Islet of Langerhans (tissue), 1 donor: ENCODE data around the gene GNAI1.

Experiments used
- FAIRE-seq: peaks from one replicate; lab custom pipeline; 2011; peaks lifted over from hg19 to GRCh38; lab: Jason Lieb, UNC

GNAI1 gene

DNA sequence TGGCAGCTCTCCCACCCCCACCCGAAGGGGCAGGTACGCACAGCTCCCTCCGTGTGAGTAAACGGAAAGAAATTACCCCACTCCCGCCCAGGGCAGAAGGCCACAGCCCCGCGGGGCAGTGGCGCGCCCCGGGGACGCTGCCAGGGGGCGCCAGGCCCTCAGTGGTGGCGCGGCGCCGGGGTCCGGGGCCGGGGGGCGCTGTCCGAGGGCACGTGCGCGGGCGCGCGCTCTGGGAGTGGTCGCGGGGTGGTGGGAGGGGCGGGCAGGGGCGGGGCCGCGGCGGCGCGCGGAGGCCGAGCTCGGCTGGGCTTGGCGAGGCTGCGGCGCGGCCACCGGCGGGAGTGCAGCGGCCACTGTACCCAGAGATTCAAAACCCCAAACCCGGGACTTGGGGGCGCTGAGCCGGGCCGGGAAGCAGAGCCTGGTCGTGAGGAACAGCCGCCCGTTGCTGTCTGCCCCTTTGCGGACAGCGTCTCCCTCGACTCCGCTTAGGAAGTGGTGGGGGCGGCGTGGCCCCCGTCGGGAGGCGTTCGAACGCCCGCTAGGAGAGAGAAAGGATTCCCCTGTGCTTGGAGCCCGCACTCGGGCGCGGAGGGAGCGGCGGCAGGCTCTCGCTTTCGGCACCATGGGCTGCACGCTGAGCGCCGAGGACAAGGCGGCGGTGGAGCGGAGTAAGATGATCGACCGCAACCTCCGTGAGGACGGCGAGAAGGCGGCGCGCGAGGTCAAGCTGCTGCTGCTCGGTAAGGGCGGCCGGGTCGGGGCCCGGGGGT is at the start of gene GNAI1:
Gene GNAI1 (plus strand): TSS at position 296 of the 773 bp plus-strand sequence. CDS start 330 bp downstream, at position 626.
- FAIRE-seq = no peak

DNA sequence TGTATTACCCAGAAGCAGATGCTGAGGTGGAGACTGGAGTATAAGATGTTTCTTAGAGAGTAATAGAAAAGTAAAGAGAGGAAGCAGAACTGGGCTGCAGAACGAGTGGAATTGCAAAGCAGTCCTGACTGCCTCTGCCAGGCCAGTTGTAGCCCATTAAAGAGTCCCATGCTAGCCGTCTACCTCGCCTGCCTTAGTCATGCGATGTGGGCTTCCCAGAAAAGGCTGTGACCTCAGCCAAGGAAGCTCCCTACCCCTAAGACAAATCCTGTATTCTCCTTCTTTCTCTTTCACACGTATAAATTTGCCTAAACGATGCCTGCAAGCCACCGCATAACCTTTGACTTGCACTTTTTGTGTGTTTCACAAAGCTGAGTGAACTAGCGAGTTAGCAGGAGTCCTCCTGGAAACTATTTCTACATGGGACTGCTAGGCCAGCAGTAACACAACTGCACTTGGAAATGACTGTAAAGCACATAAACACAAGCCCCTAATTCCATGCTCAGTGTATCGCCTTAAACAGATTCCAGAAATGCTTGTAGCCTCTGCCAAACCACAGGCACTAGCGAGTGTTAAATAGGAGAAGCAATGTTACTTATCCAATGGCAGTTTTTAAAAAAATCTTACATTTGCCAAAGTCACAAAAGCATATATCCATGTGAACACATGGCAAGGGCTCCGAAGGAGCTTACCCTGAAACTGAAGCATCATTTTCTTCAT is 47.4 kb upstream of the GNAI1 start:
- no peak for FAIRE-seq

DNA sequence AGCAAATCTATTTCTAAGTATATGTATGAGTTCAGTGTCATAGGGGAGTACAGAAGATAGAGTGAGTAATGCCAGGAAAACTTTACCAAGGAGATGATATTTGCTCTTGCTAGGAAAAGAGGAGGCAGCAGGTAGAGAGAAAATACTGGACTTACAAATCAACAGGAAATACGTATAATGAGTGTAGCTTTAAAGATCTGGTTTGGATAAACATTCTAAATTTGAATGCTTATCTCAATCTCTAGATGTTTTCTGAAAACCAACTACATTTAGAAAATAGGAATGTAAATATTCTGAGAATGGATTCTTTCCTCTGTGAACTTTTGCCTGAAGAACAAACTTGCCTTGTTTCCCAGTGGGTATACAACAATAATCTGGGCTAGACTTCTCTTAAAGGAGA is 46.9 kb upstream of the GNAI1 start:
- no peak for FAIRE-seq

DNA sequence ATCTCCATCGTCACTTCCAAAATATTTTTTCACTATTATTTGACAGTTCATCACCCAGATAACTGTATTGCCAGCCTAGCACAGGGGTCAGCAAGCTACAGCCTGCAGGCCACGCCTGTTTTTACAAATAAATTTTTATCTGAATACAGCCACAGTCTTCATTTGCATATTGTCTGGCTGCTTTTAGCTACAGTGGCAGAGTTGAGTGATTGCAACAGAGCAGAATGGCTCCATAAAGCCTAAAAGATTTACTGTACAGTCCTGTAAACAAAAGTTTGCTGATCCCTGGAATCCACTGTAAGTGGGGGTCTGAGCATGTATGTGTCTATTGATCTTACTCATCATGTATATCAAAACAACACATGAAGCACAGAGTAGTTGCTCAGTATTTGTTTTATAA is 45.9 kb upstream of the GNAI1 start:
- no peak for FAIRE-seq

DNA sequence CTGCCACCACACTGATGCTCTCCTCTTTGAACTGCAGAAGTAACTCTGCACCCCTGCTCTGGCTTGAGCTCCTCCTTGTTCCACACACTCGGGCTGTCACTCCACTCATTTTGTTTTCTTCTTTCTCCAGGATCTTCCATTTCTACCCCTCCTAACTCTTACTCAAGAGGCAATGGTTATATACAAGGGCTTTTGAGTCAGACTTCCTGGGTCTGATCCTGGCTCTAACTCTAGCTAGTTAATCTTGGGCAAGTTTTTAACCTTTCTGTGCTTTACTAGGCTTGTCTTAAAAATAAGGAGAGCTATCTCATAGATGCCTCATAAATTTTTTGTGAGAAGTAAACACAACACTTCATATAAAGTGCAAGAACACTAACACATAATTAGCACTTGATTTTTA is 45.3 kb upstream of the GNAI1 start:
- no peak for FAIRE-seq

DNA sequence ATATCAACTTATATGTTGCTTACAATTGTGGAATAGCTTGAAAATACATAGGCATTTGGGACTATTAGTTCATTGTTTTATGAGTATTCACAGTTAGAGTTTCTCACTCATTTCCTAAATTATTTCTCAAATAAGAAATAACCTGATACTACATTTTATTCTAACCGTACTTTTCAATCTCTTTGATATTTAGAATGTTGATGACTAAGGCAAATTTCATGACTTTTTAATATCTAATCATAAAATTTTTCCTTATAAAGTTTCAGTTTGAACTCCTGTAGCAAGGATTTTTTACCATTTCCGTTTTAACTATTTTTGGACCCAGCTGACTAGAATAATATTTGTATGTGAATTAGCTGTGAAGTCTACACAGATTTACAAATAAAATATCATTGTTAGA is 41.3 kb upstream of the GNAI1 start:
- no peak for FAIRE-seq

DNA sequence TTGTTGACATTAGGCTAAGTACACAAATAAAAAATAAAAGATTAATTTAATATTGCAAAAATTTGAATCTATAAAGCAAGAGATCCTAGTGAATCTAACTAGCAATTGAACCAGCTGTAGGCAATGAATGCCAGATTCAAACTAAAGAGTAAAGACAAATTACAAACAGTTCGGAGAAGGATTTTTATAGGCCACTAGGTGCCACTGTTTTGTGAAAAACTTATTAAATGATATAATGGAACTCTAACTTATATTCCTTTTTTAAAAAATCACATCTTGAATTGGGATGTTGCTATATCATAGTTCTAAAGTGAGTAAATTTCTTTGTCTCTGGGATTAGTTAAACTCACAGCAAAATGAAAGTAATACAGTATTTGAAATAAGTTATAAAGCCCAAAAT is 39.1 kb upstream of the GNAI1 start:
- FAIRE-seq = peak; percentile 96

DNA sequence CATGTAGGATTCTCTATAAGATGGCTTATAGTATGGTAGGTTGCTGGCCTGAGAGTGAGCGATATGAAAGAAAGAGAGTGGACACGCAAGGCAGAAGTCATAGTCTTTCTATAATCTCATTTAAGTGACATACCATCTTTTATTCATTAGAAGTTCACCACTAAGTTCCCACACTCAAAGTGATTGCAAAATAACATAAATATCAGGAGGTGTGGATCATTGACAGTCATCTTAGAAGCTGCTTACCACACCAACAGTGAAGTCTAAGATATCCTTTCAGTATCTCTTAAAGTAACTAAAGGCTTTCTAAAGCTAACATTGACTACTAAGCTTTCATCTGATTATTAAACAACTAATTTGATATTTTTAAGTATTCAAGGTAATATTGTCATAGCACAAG is 36.9 kb upstream of the GNAI1 start:
- FAIRE-seq = no peak

DNA sequence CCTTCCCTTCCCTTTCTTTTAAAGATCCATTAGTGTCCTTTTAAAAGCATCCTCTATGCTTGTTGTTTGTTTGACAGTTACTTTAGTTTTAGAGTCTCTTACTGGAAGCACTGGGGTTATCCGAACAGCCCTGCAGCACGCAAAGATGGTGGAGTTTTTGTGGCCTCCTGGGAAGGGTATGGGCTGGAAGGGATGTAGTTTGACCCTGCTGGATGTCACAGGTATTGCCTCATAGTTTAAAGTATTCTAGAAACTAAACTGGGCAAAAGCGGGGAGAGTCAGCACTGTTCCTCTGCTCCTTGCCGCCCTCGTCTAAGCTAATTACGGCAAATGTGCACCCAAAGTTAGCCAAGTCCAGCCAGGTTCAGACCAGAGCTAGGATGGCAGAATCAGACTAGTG is 35.8 kb upstream of the GNAI1 start:
- no peak for FAIRE-seq

DNA sequence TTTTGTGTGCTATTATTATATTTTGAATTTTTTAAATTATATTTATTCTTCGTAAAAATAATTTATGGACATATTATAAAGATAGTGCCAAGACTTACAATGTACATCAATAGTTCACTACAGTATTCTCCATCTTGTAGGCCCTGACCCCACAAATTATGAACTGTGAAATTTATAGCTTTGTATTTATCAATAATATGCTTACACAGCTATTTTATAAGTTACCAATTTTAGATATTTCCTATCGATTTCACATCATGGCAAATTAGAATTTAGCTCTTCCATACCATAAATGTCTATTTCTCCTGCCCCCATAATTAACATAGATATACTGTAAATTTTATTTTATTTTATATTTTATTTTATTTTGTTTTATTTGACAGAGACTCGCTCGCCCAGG is 34.4 kb upstream of the GNAI1 start:
- no peak for FAIRE-seq

DNA sequence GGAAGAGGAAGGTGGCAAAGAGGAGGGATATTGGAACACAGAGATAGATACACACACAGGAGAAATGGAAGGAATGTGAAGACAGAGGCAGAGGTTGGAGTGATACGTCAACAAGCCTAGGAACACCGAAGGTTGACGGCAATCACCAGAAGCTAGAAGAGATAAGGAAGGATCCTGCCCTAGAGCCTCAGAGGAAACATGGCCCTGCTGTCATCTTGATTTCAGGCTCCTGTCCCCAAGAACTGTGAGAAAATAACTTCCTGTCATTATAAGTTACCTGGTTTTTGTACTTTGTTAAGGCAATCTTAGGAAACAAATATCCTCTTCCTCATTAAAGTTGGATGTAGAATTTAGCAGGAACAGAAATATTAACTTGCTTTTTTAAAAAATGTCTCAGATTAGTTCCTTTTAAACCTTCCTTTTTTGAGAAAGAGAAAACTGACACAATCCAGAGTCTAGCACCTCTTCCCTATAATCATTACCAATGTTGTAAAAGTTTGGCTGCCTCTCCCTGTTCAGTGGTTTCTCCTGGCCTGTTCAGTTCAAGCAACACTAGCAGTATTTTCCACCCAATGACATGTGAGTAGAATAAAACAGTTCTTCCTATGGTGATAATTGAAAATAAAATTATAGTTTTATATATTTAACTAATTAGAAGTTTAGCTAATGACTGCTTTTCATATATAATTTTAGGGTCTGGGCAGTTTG is 28.8 kb upstream of the GNAI1 start:
- no peak for FAIRE-seq

DNA sequence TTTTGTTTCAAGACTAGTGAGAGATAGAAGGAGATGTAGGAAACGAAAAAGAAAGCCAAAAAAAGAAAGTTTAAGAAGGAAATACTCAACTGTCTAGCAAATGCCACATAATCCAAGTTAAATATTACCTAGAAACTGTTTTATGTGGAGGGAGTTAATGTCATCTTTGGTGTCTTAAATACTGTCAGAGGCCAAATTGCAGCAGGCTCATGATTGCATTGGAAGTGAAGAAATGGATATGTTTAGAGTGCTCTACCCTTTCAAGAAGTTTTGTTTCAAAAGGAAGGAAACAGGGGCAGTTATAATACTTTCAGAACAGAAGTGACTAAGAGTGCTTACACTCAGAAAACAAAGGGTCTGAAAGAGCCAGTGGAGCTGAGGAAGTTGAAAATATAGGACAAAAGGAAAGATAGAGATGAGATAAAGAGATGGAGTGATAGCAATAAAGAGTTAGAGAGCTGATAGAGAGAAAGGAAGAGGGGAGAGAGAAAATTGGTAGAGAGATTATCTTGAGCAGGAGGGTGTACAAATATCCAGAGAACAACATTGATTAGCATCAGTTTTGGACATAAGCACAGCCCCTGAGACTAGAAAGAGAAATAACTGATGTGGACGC is 28.0 kb upstream of the GNAI1 start:
- peak; percentile 24 for FAIRE-seq

DNA sequence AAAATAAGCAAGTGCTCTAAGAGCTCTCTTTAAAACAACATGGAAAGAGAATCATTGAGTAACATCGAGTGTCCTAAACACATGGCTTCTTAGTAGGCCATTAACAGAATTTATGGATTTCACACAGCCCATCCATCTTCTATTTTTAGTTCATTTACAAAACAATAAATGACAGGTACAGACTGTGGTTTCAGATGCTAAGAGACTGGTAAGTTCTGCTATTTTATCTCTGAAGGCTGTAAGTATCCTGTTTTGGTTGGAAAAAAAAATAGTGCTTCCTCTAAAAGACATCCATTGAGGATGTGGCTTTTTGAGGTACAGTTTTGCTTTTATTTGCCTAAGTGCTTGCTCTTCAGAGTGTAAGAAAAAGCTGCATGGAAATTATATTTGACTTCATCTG is 27.4 kb upstream of the GNAI1 start:
- FAIRE-seq = peak; percentile 17

DNA sequence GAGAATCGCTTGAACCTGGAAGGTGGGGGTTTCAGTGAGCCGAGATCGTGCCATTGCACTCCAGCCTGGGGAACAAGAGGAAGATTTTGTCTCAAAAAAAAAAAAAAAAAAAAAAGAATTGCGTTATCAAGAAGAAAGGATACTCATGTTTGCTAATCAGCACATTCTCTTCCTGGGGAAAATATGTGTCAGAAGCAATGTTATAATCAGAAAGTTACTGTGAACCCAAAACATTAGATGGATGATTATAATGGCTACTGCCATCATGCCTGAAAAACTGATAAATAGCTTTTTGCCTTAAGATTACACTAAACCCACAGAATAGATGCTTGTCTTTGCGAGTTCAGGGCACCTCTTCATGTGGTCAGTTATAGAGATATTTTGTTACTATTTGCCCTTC is 24.3 kb upstream of the GNAI1 start:
- FAIRE-seq = no peak

DNA sequence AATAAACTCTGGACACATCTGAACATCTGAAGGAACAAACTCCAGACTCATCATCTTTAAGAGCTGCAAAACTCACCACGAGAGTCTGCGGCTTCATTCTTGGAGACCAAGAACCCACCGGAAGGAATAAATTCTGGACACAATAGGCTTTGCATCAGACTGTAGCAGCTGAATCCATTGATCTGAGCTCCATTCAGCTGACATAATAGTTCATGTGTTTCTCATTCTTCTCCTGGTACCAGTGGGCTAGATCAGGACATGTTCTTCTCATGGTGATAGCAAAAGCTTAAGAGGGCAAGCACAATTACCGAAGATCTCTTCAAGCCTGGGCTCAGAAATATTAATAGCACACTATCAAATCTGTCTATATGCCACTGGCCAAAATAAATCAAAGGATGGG is 20.5 kb upstream of the GNAI1 start:
- no peak for FAIRE-seq

DNA sequence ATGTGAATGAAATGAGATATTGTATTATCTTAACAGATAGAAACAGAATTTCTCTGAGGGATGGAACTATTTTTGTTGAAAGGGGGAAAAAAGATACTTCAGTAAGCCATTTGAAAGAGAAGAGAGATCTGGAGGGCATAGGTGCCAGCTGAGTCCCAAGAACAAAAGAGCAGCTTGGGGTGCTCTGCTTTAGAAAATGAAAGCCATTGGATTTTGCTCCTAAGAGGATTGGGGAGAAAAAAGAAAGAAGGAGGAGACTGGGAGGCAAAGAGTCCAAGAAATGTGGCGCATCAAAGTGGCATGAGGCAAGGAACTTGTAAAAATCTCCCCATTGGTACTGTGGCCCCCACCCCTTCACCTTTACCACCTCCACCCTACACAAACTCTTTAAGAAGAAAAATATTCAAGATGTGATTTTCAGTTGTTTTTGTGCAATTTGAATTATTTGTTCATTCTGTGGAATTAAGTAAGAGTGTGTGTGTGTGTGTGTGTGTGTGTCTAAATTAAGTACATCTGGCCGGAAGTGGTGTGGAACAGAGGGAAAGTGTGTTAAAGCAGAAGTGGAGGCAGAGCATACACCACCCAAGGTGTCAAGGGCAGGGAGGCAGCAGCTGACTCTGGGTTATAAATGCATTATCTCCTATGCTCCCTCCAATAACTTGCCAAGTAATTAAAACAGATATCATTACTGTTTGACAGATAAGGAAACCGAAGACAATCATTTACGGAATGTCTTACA is 9.9 kb upstream of the GNAI1 start:
- FAIRE-seq = peak; percentile 5

DNA sequence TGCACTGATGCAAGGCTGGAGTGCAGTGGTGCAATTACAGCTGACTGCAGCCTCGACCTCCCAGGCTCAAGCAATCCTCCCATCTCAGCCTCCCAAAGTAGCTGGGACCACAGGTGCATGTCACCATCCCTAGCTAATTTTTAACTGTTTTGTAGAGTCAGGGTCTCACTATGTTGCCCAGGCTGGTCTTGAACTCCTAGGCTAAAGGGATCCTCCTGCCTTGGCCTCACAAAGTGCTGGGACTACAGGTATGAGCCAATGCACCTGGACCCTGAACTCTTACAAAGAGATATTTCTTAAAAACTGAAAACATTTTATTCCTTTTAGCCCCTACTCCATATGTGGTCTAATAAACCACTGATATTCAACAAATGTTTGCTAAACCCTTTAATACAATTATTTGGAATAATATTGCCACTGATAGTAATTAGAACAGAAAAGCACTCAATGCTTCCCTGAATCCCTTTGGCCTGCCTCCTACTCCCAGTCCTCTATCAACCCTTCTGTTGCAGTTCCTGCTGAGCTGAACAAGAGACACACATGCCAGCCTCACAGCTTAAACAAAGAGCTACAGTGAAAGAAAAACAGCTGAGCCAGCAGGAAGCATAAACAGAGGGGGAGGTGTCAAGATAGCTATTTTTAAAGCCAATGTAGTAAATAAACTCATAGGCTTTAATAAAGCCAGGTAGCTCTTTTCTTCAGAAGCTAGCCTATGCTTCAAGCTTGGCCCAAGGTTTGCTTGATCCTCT is 7.0 kb upstream of the GNAI1 start:
- FAIRE-seq = peak; percentile 98

DNA sequence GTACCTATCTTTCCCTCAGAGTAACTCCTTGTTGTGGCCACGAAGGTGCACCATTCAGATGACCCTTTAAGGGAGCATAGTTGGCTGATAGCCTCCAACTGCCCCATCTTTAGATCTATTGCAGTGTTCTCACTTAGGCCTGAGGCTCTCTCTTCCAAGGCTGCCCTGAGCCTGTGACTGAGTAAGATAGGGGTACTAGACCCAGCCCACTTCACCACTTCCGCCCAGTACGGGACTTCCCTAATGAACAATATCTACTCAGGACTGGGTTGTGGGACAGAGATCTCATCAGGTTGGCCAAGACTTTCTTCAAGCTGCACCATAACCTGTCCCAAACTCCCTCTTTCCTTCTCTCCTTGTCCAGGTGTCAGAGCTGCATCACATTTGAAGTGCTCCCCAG is 5.7 kb upstream of the GNAI1 start:
- no peak for FAIRE-seq

DNA sequence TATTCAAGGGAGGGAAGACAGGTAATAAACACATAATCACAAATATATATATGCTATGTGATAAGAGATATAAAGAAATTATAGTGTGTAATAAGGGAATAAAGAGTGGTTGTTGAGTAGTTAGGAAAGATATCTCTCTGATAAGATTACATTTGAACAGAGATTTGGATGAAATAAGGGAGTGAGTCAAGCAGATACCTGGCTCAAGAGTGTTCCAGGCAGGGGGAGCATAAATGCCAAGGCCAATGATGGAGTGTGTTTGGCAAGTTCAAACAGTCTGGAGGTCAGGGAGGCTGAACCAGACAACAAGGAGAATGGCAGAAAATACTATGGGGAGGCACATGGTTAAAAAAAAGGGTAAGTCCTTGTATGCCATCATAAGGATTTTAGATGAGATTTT is 4.8 kb upstream of the GNAI1 start:
- no peak for FAIRE-seq

DNA sequence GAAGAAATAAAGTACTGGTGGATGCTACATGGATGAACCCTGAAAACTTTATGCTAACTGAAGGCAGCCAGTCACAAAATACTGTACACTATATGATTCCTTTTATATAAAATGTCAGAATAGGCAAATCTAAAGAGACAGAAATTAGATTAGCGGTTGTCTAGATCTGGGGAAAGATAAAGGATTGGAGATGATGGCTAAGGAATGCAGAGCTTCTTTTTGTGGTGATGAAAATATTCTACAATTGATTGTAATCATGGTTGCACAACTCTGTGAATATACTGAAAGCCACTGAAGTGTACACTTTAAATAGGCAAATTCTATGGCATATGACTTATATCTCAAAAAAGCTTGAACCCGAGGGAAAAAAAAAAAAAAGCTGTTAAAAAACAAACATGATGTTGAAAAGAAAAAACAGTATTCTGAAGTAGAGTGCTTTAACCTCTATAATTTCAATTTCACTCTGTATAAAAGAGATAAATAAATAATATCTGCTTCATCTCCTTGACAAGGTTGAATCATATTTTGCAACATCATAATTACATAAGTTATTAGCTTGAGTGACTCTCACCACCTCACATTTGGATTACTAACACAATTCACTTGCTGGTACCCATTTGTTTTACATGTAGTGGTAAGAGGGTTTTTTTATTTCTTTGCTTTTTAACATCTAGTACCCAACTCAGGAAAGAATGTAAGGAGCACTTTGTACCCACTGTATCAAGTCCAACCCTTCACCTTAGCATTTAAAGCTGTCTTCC is 2.8 kb upstream of the GNAI1 start:
- FAIRE-seq = no peak

DNA sequence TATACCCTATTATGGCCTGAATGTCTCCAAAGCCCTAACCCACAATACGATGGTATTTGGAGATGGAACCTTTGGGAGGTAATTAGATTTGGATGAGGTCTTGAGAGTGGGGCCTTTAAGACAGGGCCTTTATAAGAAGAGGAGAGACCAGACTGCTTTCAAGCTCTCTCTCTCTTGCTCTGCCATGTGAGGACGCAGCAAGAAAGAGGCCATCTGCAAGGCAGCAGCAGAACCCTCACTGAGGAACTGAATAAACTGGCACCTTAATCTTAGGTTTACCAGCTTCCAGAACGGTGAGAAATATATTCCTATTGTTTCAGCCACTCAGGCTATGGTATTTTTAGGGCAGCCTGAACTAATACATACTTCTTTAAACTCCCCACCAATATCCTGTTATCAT is 2.0 kb upstream of the GNAI1 start:
- no peak for FAIRE-seq
